ENCODE measurements around the gene DOK4. TPM values are rescaled to one million over a fixed set of nuclear protein-coding genes. Genes with fewer than 3 reads are reported as not detected.

The DOK4 gene
- total RNA-seq, 1 experiment from 2014 or later: 14.4 TPM

DNA sequence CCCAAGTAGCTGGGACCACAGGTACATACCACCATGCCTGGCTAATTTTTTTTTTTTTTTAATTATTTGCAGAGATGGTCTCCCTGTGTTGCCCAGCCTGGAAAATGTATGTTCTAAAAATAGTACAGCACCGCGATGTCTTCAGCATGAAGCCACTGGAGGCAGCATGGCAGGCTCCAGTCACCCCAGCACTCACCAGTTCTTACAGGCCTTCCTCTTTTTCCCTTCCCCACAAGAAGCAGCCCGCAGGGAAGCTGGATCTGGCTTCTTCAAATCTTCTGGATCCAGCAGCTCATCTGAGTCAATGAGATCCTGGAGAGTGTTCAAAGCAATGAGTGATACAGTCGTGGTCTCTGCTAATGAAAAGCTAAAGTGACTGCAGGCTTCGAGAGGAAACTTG lies 55.3 kb downstream of the DOK4 start:
- no peak for DNase-seq (ENCODE audit: low read depth, low spot score)
- H3K4me3 ChIP-seq (replicated peaks in 1 of 2; ENCODE audit: low read depth in 1 of 2, low read length in 2 of 2): no peak overlapping the region
- H3K9ac ChIP-seq (ENCODE audit: low read length): no peak overlapping the region
- ATAC-seq: no peak
- ChIA-PET RAD21 (ENCODE audit: low non-redundant PET in 1 of 2, low total read pairs in 2 of 2, uncharacterized antibody in 2 of 2, unreplicated experiment in 2 of 2) (no interaction called here), POLR2A (no interaction called here), CTCF (interaction anchor here (1.2 kb wide), 1 partner anchor 12 kb away, joined by 3 read pairs; no protein-coding TSS in a partner anchor)
- intact Hi-C loops (cut with micrococcal nuclease): no loop called here
- no TSS peak for BruUV-seq (replicated peaks)
- no peaks in the 10 kb centered on the region for H3K27me3 ChIP-seq (ENCODE audit: insufficient read depth, low read length)
- H3K9me2 ChIP-seq (ENCODE audit: insufficient read depth): no peaks in the 10 kb centered on the region
- TF ChIP-seq CEBPB (IDR thresholded peaks at IDR 0.05; ENCODE audit: low read depth): no peak
- TF ChIP-seq SIN3A (IDR thresholded peaks at IDR 0.05; ENCODE audit: low read depth): no peak
- no peak for TF ChIP-seq YY1 (IDR thresholded peaks at IDR 0.05; ENCODE audit: extremely low read depth, insufficient replicate concordance, low read depth, low read length)
- H3K27ac ChIP-seq (ENCODE audit: low read depth, low read length): no peak overlapping the region
- H4K20me1 ChIP-seq (ENCODE audit: insufficient read depth): no peaks in the 10 kb centered on the region
- H3K36me3 ChIP-seq (ENCODE audit: control insufficient read depth in 1 of 2, insufficient read depth in 2 of 2, low read length in 2 of 2): peaks cover 62 to 64% of the 10 kb centered on the region in 2 experiments
- H2AFZ ChIP-seq (ENCODE audit: low read depth, low read length, poor library complexity, severe bottlenecking): no peak overlapping the region
- no peaks in the 10 kb centered on the region for H3K79me2 ChIP-seq (ENCODE audit: insufficient read depth, low read length)
- no peaks in the 10 kb centered on the region for H3K4me1 ChIP-seq (ENCODE audit: control insufficient read depth in 1 of 2, insufficient read depth in 2 of 2, low read length in 2 of 2)
- no peak overlapping the region for H3K4me2 ChIP-seq (ENCODE audit: low read length)
- no peaks in the 10 kb centered on the region for H3K9me3 ChIP-seq (ENCODE audit: control insufficient read depth in 1 of 2, insufficient read depth in 1 of 2, low read depth in 1 of 2, low read length in 2 of 2)

DNA sequence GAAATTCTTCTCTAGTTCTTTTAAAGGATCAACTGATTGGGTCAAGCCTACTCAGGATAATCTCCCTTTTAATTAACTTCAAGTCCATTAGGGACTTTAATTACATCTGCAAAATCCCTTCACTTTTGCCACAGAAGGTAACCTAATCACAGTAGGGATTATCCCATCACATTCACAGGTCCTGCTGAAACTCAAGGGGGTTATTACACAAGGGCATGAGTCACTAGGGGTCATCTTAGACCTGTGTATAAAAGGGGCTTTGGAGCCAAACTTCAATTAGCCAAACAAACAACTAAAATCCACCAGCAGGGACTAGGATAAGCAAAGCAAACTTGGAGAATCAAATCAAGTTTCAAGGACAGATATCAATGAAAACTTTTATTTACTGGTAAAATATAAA lies 58.5 kb downstream of the DOK4 start:
- TF ChIP-seq SRF (IDR thresholded peaks at IDR 0.05; ENCODE audit: low read depth) (no peak), EGR1 (IDR thresholded peaks at IDR 0.05; ENCODE audit: low read depth) (no peak), EZH2 (IDR thresholded peaks at IDR 0.05) (no peak)
- H3K27ac ChIP-seq (ENCODE audit: low read depth, low read length): no peak overlapping the region
- H4K20me1 ChIP-seq (ENCODE audit: insufficient read depth): no peaks in the 10 kb centered on the region
- no peak for DNase-seq (ENCODE audit: low read depth, low spot score)
- ChIA-PET RAD21 (ENCODE audit: low non-redundant PET in 1 of 2, low total read pairs in 2 of 2, uncharacterized antibody in 2 of 2, unreplicated experiment in 2 of 2) (no interaction called here), CTCF (no interaction called here), POLR2A (no interaction called here)
- no peak overlapping the region for H3K4me2 ChIP-seq (ENCODE audit: low read length)
- no peaks in the 10 kb centered on the region for H3K9me3 ChIP-seq (ENCODE audit: control insufficient read depth in 1 of 2, insufficient read depth in 1 of 2, low read depth in 1 of 2, low read length in 2 of 2)
- H3K36me3 ChIP-seq (ENCODE audit: control insufficient read depth in 1 of 2, insufficient read depth in 2 of 2, low read length in 2 of 2): peaks cover 35 to 40% of the 10 kb centered on the region in 2 experiments
- no peaks in the 10 kb centered on the region for H3K9me2 ChIP-seq (ENCODE audit: insufficient read depth)
- H3K27me3 ChIP-seq (ENCODE audit: insufficient read depth, low read length): no peaks in the 10 kb centered on the region
- no peak overlapping the region for H2AFZ ChIP-seq (ENCODE audit: low read depth, low read length, poor library complexity, severe bottlenecking)
- intact Hi-C loops (cut with micrococcal nuclease): no loop called here
- no peaks in the 10 kb centered on the region for H3K79me2 ChIP-seq (ENCODE audit: insufficient read depth, low read length)
- H3K4me3 ChIP-seq (replicated peaks in 1 of 2; ENCODE audit: low read depth in 1 of 2, low read length in 2 of 2): no peak overlapping the region
- H3K4me1 ChIP-seq (ENCODE audit: control insufficient read depth in 1 of 2, insufficient read depth in 2 of 2, low read length in 2 of 2): no peaks in the 10 kb centered on the region
- ATAC-seq: no peak
- no TSS peak for BruUV-seq (replicated peaks)
- no peak overlapping the region for H3K9ac ChIP-seq (ENCODE audit: low read length)
